Common myeloid progenitor, CD34-positive (primary cell): Measurements from ENCODE around the gene LY6G6F.
A peak's percentile ranks its signal among the peaks of the same experiment; 100 is the strongest.

Source experiments
- CTCF ChIA-PET: fragments of 350-600 bp; sonication (Branson Sonifier 250); formaldehyde crosslinking; loops from one replicate; lab custom pipeline; 2021; ENCODE audit warnings: antibody characterized with exemption; lab: Charles Lee
- POLR2A ChIA-PET: fragments of 350-600 bp; sonication (Branson Sonifier 250); formaldehyde crosslinking; loops from one replicate; lab custom pipeline; 2021; ENCODE audit warnings: antibody characterized with exemption; lab: Charles Lee
- DNase-seq, 3 donors: peaks; one replicate each; pipeline versions ENCODE4 v3.0.0 to v3.0.0-alpha.2; 2013
- H3K27ac ChIP-seq, 2 experiments: 1 replicate in 1 of 2; 2 replicates in 1 of 2; pipeline ENCODE4 v1.7.0; 2013; ENCODE audit warnings: inconsistent platforms in 2 of 2, low read length in 2 of 2, mild to moderate bottlenecking in 2 of 2, low read depth in 1 of 2, moderate library complexity in 1 of 2; ENCODE audit not compliant: severe bottlenecking in 2 of 2, insufficient read depth in 1 of 2, poor library complexity in 1 of 2
- H3K27me3 ChIP-seq, 5 experiments: replicated peaks in 2 of 5; 1 replicate in 3 of 5; 2 replicates in 2 of 5; pipeline versions ENCODE4 v1.6.1 to v1.7.0; 2013; ENCODE audit warnings: low read length in 4 of 5, mild to moderate bottlenecking in 2 of 5, moderate library complexity in 2 of 5, inconsistent platforms in 1 of 5; ENCODE audit not compliant: insufficient read depth in 5 of 5, control insufficient read depth in 4 of 5
- H3K36me3 ChIP-seq, 4 experiments: 1 replicate in 2 of 4; 2 replicates in 2 of 4; pipeline versions ENCODE4 v1.6.1 to v1.7.0; 2013; ENCODE audit warnings: low read length in 3 of 4, control low read depth in 1 of 4, mild to moderate bottlenecking in 1 of 4; ENCODE audit not compliant: control insufficient read depth in 4 of 4, insufficient read depth in 4 of 4
- H3K4me1 ChIP-seq, 4 experiments: 1 replicate in 3 of 4; 2 replicates in 1 of 4; pipeline versions ENCODE4 v1.6.1 to v1.7.1; 2013; ENCODE audit warnings: low read length in 3 of 4, mild to moderate bottlenecking in 3 of 4, control low read depth in 1 of 4, inconsistent platforms in 1 of 4, moderate library complexity in 1 of 4; ENCODE audit not compliant: control insufficient read depth in 4 of 4, insufficient read depth in 4 of 4; ENCODE audit errors: control extremely low read depth in 1 of 4
- H3K4me3 ChIP-seq, 7 experiments: 1 replicate in 4 of 7; 2 replicates in 3 of 7; pipeline versions ENCODE4 v1.5.1 to v1.7.0; 2013; ENCODE audit warnings: mild to moderate bottlenecking in 7 of 7, low read length in 6 of 7, moderate library complexity in 6 of 7, inconsistent platforms in 2 of 7, low read depth in 2 of 7, control low read depth in 1 of 7; ENCODE audit not compliant: insufficient read depth in 4 of 7, control insufficient read depth in 1 of 7; ENCODE audit errors: extremely low read depth in 1 of 7
- H3K9me3 ChIP-seq, 5 experiments: 1 replicate in 4 of 5; 2 replicates in 1 of 5; pipeline versions ENCODE4 v1.6.1 to v1.7.1; 2013; ENCODE audit warnings: low read length in 4 of 5, mild to moderate bottlenecking in 2 of 5, inconsistent platforms in 1 of 5, low read depth in 1 of 5, moderate library complexity in 1 of 5; ENCODE audit not compliant: control insufficient read depth in 4 of 5, insufficient read depth in 2 of 5; ENCODE audit errors: control extremely low read depth in 1 of 5
- WGBS: methylation state at CpG from one replicate; pipeline ENCODE4 v1.1.5; 2013; ENCODE audit not compliant: insufficient coverage; 5-methylcytosine and 5-hydroxymethylcytosine counted together

Gene LY6G6F

GRCh38 chr6:31727717-31728671 lies 21.3 kb downstream of the LY6G6F start:
- H3K27ac ChIP-seq, result peak overlapping the region; percentile 64 to 88

GRCh38 chr6:31728767-31729514 lies 22.3 kb downstream of the LY6G6F start, which contains the start of gene DDAH2:
Gene DDAH2, minus strand, starts transcription at chr6:31729299. Its CDS starts 138 bp downstream, at chr6:31729161.
- H3K36me3 ChIP-seq, result peaks cover 7 to 54% (median 35%) of the 10 kb centered on the region in 4 experiments
- ChIA-PET CTCF (interaction anchor here (0.9 to 19.7 kb wide), 14 partner anchors 10 to 102 kb away, joined by 3 to 268 read pairs (median 6); partner anchors contain the start of genes C6orf47, CLIC1, HSPA1A and HSPA1B), POLR2A (interaction anchor here (1.1 to 2.2 kb wide), 9 partner anchors 10 to 102 kb away, joined by 4 to 53 read pairs (median 10); partner anchors contain the start of genes HSPA1B, LSM2 and MSH5)
- H3K9me3 ChIP-seq, result no peaks in the 10 kb centered on the region
- H3K27ac ChIP-seq, result peak within 1 kb of the TSS; percentile 64 to 88
- peaks cover 16 to 77% (median 67%) of the 10 kb centered on the region in 4 experiments for H3K4me1 ChIP-seq
- H3K27me3 ChIP-seq, result no peaks in the 10 kb centered on the region
- DNase-seq, result no peak
- 43% methylated on average over 21 of the region's 36 CpGs for WGBS
- H3K4me3 ChIP-seq, result peak within 1 kb of the TSS; percentile 81 to 100 (median 95)

More at GRCh38 chr6:31727717-31728671, 21.3 kb downstream of the LY6G6F start:
- Histone ChIP-seq H3K9me3 (no peaks in the 10 kb centered on the region), H3K27me3 (no peaks in the 10 kb centered on the region), H3K4me3 (peak overlapping the region in 6 of 7 experiments; percentile 11 to 100 (median 95)), H3K4me1 (peaks cover 13 to 76% (median 67%) of the 10 kb centered on the region in 4 experiments), H3K36me3 (peaks cover 7 to 44% (median 26%) of the 10 kb centered on the region in 4 experiments)
- ChIA-PET CTCF (interaction anchor here (0.6 to 19.7 kb wide), 15 partner anchors 11 to 105 kb away, joined by 3 to 268 read pairs (median 4); partner anchors contain the start of genes ABHD16A, CLIC1, LY6G6D and MSH5), POLR2A (interaction anchor here (0.6 to 1.5 kb wide), 11 partner anchors 8 to 99 kb away, joined by 3 to 21 read pairs (median 5); partner anchors contain the start of genes CLIC1, HSPA1B and MSH5)
- WGBS, result 80% methylated on average over 24 of the region's 41 CpGs
- DNase-seq, result peak in 2 of 3 donors; percentile 92 to 93

- DNase-seq, result peak; percentile 88 to 91 (median 91)
- CTCF ChIA-PET, result interaction anchor here (0.9 to 19.7 kb wide), 18 partner anchors 9 to 183 kb away, joined by 3 to 268 read pairs (median 4); partner anchors contain the start of genes ATP6V1G2, C6orf47, CLIC1 and HSPA1A
- POLR2A ChIA-PET, result interaction anchor here (0.7 to 2.2 kb wide), 10 partner anchors 8 to 101 kb away, joined by 3 to 53 read pairs (median 9); partner anchors contain the start of genes GPANK1, HSPA1B, LSM2 and LY6G6C
- Histone ChIP-seq H3K9me3 (no peaks in the 10 kb centered on the region), H3K27ac (peak overlapping the region; percentile 62 to 88), H3K27me3 (no peaks in the 10 kb centered on the region), H3K4me3 (peak overlapping the region; percentile 81 to 100 (median 95)), H3K4me1 (peaks cover 20 to 78% (median 67%) of the 10 kb centered on the region in 4 experiments), H3K36me3 (peaks cover 11 to 60% (median 40%) of the 10 kb centered on the region in 4 experiments)
- 0% methylated on average over 16 of the region's 29 CpGs for WGBS
These were observed 22.9 kb downstream of the LY6G6F start for GRCh38 chr6:31729515-31729978.

GRCh38 chr6:31729979-31730630 lies 23.4 kb downstream of the LY6G6F start:
- Histone ChIP-seq H3K27ac (peak overlapping the region; percentile 62 to 88), H3K4me3 (peak overlapping the region; percentile 81 to 100 (median 95)), H3K27me3 (no peaks in the 10 kb centered on the region), H3K4me1 (peaks cover 20 to 78% (median 67%) of the 10 kb centered on the region in 4 experiments), H3K36me3 (peaks cover 11 to 56% (median 39%) of the 10 kb centered on the region in 4 experiments), H3K9me3 (no peaks in the 10 kb centered on the region)
- ChIA-PET POLR2A (interaction anchor here (0.7 to 2.2 kb wide), 10 partner anchors 9 to 133 kb away, joined by 3 to 53 read pairs (median 9); partner anchors contain the start of genes GPANK1, HSPA1B, LSM2 and LY6G6C), CTCF (interaction anchor here (0.7 to 19.7 kb wide), 21 partner anchors 9 to 184 kb away, joined by 3 to 268 read pairs (median 4); partner anchors contain the start of genes ATP6V1G2, C6orf47, CLIC1 and HSPA1A)
- peak; percentile 89 to 95 (median 94) for DNase-seq
- WGBS, result under 1% methylated on average over 42 of the region's 46 CpGs

GRCh38 chr6:31730631-31731086 lies 24.0 kb downstream of the LY6G6F start:
- 86% methylated on average over 7 of the region's 11 CpGs for WGBS
- peaks cover 20 to 78% (median 66%) of the 10 kb centered on the region in 4 experiments for H3K4me1 ChIP-seq
- peak overlapping the region in 1 of 2 experiments; percentile 60 for H3K27ac ChIP-seq
- H3K27me3 ChIP-seq, result no peaks in the 10 kb centered on the region
- DNase-seq, result peak in 1 of 3 donors; percentile 28
- POLR2A ChIA-PET, result interaction anchor here (0.7 to 2.2 kb wide), 8 partner anchors 9 to 133 kb away, joined by 5 to 53 read pairs (median 10); partner anchors contain the start of genes HSPA1B, LSM2 and MSH5
- CTCF ChIA-PET, result interaction anchor here (0.7 to 19.7 kb wide), 18 partner anchors 8 to 184 kb away, joined by 3 to 268 read pairs (median 4); partner anchors contain the start of genes ATP6V1G2, CLIC1, HSPA1A and HSPA1B
- H3K36me3 ChIP-seq, result peaks cover 11 to 54% (median 38%) of the 10 kb centered on the region in 4 experiments
- peak overlapping the region in 4 of 7 experiments; percentile 81 to 96 (median 94) for H3K4me3 ChIP-seq
- no peaks in the 10 kb centered on the region for H3K9me3 ChIP-seq
